HFFc6 (cell line): ENCODE measurements around the gene SMG6. TPM values are rescaled to one million over a fixed set of nuclear protein-coding genes. Genes with fewer than 3 reads are reported as not detected.

Source experiments
- DNase-seq: peaks from one replicate; pipeline ENCODE4 v3.0.0-alpha.2; 2018
- H3K27ac Mint-ChIP-seq: 2 replicates; pipeline ENCODE4 v1.8.0; 2020; ENCODE audit warnings: mild to moderate bottlenecking, mixed read lengths
- H3K27me3 Mint-ChIP-seq: 2 replicates; pipeline ENCODE4 v1.8.0; 2021; ENCODE audit warnings: mild to moderate bottlenecking, moderate library complexity, mixed read lengths; ENCODE audit not compliant: insufficient read depth
- H3K36me3 Mint-ChIP-seq: 2 replicates; pipeline ENCODE4 v1.8.0; 2021; ENCODE audit warnings: low read depth, mixed read lengths
- H3K4me1 Mint-ChIP-seq: 2 replicates; pipeline ENCODE4 v1.8.0; 2020; ENCODE audit warnings: low read depth, mixed read lengths
- H3K4me3 Mint-ChIP-seq: 2 replicates; pipeline ENCODE4 v1.8.0; 2020; ENCODE audit warnings: mild to moderate bottlenecking, moderate library complexity, mixed read lengths
- H3K9me3 Mint-ChIP-seq: 2 replicates; pipeline ENCODE4 v1.8.0; 2020; ENCODE audit warnings: mild to moderate bottlenecking, mixed read lengths
- CTCF ChIP-seq: fragments of 200-600 bp; sonication (generic); IDR thresholded peaks from 2 replicates; pipeline ENCODE4 v1.5.0; 2021; ENCODE audit warnings: antibody characterized with exemption, mild to moderate bottlenecking
- total RNA-seq, 6 experiments: library from RNA; stranded (reverse); fragmentation: NEBNext Ultra II Directional; extraction: Animal tissue kit (Norgen Biotek cat#: 25700); gene quantifications; 2 replicates in 1 of 6; 3 replicates in 5 of 6; pipeline ENCODE4 v1.2.3, GENCODE V29; 2021

SMG6 gene
- total RNA-seq, 6 experiments from 2014 or later, result 29.5 to 37.4 (median 31.8) TPM

DNA sequence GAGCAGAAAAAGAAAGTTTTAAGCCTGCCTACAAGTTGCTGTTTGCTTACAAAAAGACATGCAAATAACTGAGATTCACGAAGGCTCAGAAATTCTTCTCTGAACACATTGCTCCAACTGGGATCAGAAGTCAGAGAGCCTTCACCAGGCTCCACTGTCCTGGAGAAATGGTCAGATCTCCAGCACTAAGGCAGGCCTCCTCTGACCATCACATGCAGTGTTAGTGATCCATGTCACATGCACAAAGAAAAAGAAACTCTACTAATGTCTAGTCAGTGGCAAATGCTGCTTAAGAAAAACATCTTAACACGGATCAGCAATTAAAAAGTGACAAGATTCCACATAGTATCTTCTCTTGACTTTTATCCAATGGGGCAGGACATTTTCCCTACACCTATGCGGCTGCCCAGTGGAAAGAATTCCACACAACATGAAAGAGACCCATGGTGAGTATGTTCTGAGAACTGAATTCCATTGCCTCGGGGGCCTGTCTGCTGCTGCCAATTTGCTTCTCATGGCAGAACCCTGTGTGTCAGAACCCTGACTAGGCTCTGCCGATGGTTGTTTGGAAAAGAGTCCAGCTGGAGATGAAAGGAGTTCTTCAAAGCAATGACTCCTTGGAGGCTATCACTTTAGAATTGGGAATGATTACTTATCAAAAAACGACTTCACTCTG, 152.1 kb downstream of the SMG6 start:
- peaks cover 27% of the 10 kb centered on the region for H3K36me3 Mint-ChIP-seq
- TF ChIP-seq CTCF, result no peak
- no peak overlapping the region for H3K4me3 Mint-ChIP-seq
- H3K27me3 Mint-ChIP-seq, result no peaks in the 10 kb centered on the region
- H3K27ac Mint-ChIP-seq, result peak overlapping the region; percentile 36
- no peak for DNase-seq
- H3K9me3 Mint-ChIP-seq, result no peaks in the 10 kb centered on the region
- peaks cover 23% of the 10 kb centered on the region for H3K4me1 Mint-ChIP-seq

DNA sequence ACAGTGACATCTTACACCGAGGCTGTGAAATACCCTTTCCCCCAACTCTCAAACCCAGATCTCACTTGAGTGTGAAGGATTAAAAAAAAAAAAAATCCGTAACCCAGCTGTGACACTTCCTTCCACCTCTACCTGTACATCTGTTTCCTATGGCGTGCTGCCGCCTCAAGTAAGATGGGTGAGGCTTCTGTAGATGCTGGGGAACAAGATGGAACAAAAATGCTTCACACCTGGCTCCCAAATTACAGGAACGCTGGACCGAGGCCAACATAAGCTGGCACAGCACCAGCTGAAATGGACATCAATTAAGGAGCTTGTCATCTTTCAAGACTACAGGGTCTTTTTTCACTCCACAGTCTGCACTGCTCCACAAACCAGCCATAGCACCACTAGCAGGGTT, 152.8 kb downstream of the SMG6 start:
- Mint-ChIP-seq H3K36me3 (peaks cover 27% of the 10 kb centered on the region), H3K4me3 (no peak overlapping the region), H3K27me3 (no peaks in the 10 kb centered on the region), H3K27ac (no peak overlapping the region), H3K4me1 (peaks cover 21% of the 10 kb centered on the region), H3K9me3 (no peaks in the 10 kb centered on the region)
- DNase-seq, result no peak
- TF ChIP-seq CTCF, result no peak

DNA sequence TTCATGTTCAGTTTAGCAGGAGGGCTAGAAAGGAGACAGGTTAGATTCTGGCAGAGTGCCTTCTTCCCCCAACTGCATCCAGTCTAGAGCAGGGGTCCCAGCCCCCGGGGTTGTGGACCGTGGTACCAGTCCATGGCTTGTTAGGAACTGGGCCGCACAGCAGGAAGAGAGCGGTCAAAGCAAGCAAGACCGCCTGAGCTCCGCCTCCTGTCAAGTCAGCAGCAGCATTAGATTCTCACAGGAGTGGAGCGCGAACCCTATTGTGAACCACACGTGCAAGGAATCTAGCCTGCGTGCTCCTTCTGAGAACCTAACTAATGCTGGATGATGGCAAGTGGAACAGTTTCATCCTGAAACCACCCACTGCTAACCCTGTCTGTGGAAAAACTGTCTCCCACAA, 153.7 kb downstream of the SMG6 start:
- Mint-ChIP-seq H3K27ac (no peak overlapping the region), H3K27me3 (no peaks in the 10 kb centered on the region), H3K4me3 (no peak overlapping the region), H3K4me1 (peaks cover 14% of the 10 kb centered on the region), H3K36me3 (peaks cover 27% of the 10 kb centered on the region), H3K9me3 (no peaks in the 10 kb centered on the region)
- no peak for DNase-seq
- TF ChIP-seq CTCF, result no peak

DNA sequence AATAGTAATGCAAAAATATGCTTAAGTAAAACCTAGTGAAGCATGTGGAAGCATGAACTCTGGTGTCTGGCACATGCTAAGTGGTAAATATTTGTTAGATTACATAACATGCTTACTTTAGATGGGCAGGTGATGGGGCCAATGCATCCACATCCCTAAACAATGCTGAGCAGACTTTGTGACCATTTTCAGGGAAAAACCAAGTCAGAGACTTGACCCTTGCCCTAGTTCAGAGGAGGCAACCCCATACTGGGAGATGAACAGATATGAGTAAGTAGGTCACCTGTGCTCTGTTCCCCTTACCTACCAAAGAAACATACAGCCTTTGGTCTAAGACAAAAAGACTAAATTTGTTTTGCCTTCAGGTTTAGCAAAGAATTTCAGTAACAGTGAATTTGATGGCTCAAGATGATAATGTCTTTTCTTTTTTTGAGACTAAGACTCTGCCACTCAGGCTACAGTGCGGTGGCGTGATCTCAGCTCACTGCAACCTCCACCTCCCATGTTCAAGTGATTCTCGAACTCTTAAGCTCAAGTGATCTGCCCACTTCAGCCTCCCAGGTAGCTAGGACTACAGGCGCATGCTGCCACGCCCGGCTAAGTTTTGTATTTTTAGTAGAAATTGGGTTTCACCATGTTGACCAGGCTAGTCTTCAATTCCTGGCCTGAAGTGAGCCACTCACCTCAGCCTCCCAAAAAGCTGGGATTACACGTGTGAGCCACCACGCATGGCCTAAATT, 157.3 kb downstream of the SMG6 start:
- peaks cover 2% of the 10 kb centered on the region for H3K4me1 Mint-ChIP-seq
- no peaks in the 10 kb centered on the region; the same call in 1 of the 2 replicates for H3K27me3 Mint-ChIP-seq
- H3K36me3 Mint-ChIP-seq, result peaks cover 12% of the 10 kb centered on the region; the same call in 1 of the 2 replicates
- H3K27ac Mint-ChIP-seq, result no peak overlapping the region
- no peak for DNase-seq
- H3K9me3 Mint-ChIP-seq, result no peaks in the 10 kb centered on the region
- TF ChIP-seq CTCF, result no peak
- no peak overlapping the region for H3K4me3 Mint-ChIP-seq

DNA sequence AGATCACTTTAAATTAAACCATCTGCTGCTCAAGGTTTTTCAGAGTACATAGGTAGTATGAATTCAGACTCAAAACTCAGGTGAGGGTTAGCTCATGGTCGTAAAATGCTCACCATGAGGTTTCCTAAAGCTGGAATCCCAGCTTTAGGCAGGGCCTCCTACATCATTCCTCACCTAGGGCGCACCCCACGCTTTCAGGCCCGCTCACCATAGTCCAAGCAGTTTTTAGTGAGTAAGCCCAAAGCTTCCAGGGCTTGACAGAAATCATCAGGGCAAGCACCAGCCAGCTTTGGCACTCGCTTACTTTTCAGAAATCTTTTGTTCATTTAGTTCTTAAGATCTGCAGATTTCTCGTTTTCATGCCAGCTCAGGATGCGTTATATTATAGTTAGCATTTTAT, 158.9 kb downstream of the SMG6 start:
- H3K36me3 Mint-ChIP-seq, result peaks cover 12% of the 10 kb centered on the region; the same call in 1 of the 2 replicates
- TF ChIP-seq CTCF, result no peak
- H3K4me1 Mint-ChIP-seq, result no peaks in the 10 kb centered on the region
- no peaks in the 10 kb centered on the region for H3K9me3 Mint-ChIP-seq
- no peak for DNase-seq
- H3K4me3 Mint-ChIP-seq, result no peak overlapping the region
- H3K27ac Mint-ChIP-seq, result no peak overlapping the region
- H3K27me3 Mint-ChIP-seq, result no peaks in the 10 kb centered on the region; the same call in 1 of the 2 replicates
